Left ventricle myocardium inferior (tissue), 1 donor: ENCODE results near the gene AQP12A. TPM values are rescaled to one million over a fixed set of nuclear protein-coding genes. Genes with fewer than 3 reads are reported as not detected.

ENCODE experiments used
- DNase-seq: peaks from one replicate; pipeline ENCODE4 v3.0.0-alpha.2; 2020
- H3K27ac ChIP-seq: fragments of 200-600 bp; replicated peaks from 2 replicates; pipeline ENCODE4 v1.8.0; 2021
- H3K27me3 ChIP-seq: fragments of 200-600 bp; 2 replicates; pipeline ENCODE4 v1.8.0; 2021; ENCODE audit warnings: low read depth
- H3K36me3 ChIP-seq: fragments of 200-600 bp; 2 replicates; pipeline ENCODE4 v1.8.0; 2021
- H3K4me1 ChIP-seq: fragments of 200-600 bp; 2 replicates; pipeline ENCODE4 v1.8.0; 2021
- H3K4me3 ChIP-seq: fragments of 200-600 bp; 2 replicates; pipeline ENCODE4 v1.8.0; 2021; ENCODE audit warnings: mild to moderate bottlenecking, moderate library complexity
- H3K9me3 ChIP-seq: fragments of 200-600 bp; replicated peaks from 2 replicates; pipeline ENCODE4 v1.8.0; 2021
- CTCF ChIP-seq: fragments of 200-600 bp; IDR thresholded peaks from 2 replicates; pipeline ENCODE4 v1.8.0; 2021; ENCODE audit warnings: antibody characterized with exemption, mild to moderate bottlenecking, borderline replicate concordance
- intact Hi-C: fragments of 100-400 bp; cut with micrococcal nuclease; formaldehyde crosslinking; loops from one replicate; pipeline ENCODE4 v1.11.0; 2022
- total RNA-seq: library from RNA; stranded (reverse); fragmentation: NEBNext Ultra II Directional; extraction: Animal tissue kit (Norgen Biotek cat#: 25700); gene quantifications from one replicate; pipeline ENCODE4 v1.2.1, GENCODE V29; 2021
- donor health status: DM: no; HTN: yes; CAD: no; lungs with severe emphysema.

AQP12A gene
- total RNA-seq, 1 donor from 2014 or later: not detected

GRCh38 chr2:240745456-240745855, 53.8 kb downstream of the AQP12A start:
- intact Hi-C loops: loop anchor here (5.0 kb wide), 1 partner anchor 133 kb away; no protein-coding TSS in a partner anchor
- H3K36me3 ChIP-seq: no peaks in the 10 kb centered on the region
- H3K27ac ChIP-seq: no peak overlapping the region
- DNase-seq: no peak
- H3K27me3 ChIP-seq: peaks cover 32% of the 10 kb centered on the region
- H3K4me3 ChIP-seq: no peak overlapping the region
- TF ChIP-seq CTCF: no peak
- H3K9me3 ChIP-seq: no peaks in the 10 kb centered on the region
- no peaks in the 10 kb centered on the region for H3K4me1 ChIP-seq

GRCh38 chr2:240745962-240746361, 54.3 kb downstream of the AQP12A start:
- intact Hi-C loops: loop anchor here (5.0 kb wide), 1 partner anchor 134 kb away; no protein-coding TSS in a partner anchor
- H3K4me3 ChIP-seq: no peak overlapping the region
- no peak overlapping the region for H3K27ac ChIP-seq
- H3K9me3 ChIP-seq: no peaks in the 10 kb centered on the region
- DNase-seq: no peak
- H3K4me1 ChIP-seq: no peaks in the 10 kb centered on the region
- no peak for TF ChIP-seq CTCF
- peaks cover 34% of the 10 kb centered on the region for H3K27me3 ChIP-seq
- H3K36me3 ChIP-seq: no peaks in the 10 kb centered on the region

GRCh38 chr2:240746671-240747070, 55.0 kb downstream of the AQP12A start:
- no peak overlapping the region for H3K4me3 ChIP-seq
- intact Hi-C loops: loop anchor here (5.0 kb wide), 1 partner anchor 134 kb away; no protein-coding TSS in a partner anchor

GRCh38 chr2:240747256-240747655, 55.6 kb downstream of the AQP12A start:
- Histone ChIP-seq H3K36me3 (no peaks in the 10 kb centered on the region), H3K27ac (no peak overlapping the region), H3K4me3 (no peak overlapping the region), H3K9me3 (no peaks in the 10 kb centered on the region), H3K27me3 (peaks cover 35% of the 10 kb centered on the region), H3K4me1 (no peaks in the 10 kb centered on the region)
- TF ChIP-seq CTCF: no peak
- no peak for DNase-seq
- intact Hi-C loops: loop anchor here (5.0 kb wide), 1 partner anchor 135 kb away; no protein-coding TSS in a partner anchor

More at GRCh38 chr2:240746671-240747070, 55.0 kb downstream of the AQP12A start:
- peaks cover 36% of the 10 kb centered on the region for H3K27me3 ChIP-seq
- H3K4me1 ChIP-seq: no peaks in the 10 kb centered on the region
- DNase-seq: no peak
- H3K36me3 ChIP-seq: no peaks in the 10 kb centered on the region
- H3K9me3 ChIP-seq: no peaks in the 10 kb centered on the region
- H3K27ac ChIP-seq: no peak overlapping the region
- TF ChIP-seq CTCF: no peak

Other genes with a start within 250 kb of the AQP12A start
- gene ANKMY1, start 133.9 kb upstream of the AQP12A start, total RNA-seq: 4.0 TPM
- 19.3 TPM for gene DUSP28, start 131.5 kb upstream of the AQP12A start, total RNA-seq
- 80.1 TPM for gene RNPEPL1, start 123.4 kb upstream of the AQP12A start, total RNA-seq
- 31.2 TPM for gene CAPN10, start 105.1 kb upstream of the AQP12A start, total RNA-seq
- 1.3 TPM for gene GPR35, start 66.4 kb upstream of the AQP12A start, total RNA-seq
- gene AQP12B, start 9.0 kb upstream of the AQP12A start, total RNA-seq: not detected
- gene KIF1A, start 128.4 kb downstream of the AQP12A start, total RNA-seq: 2.0 TPM
- not detected for gene AGXT, start 177.0 kb downstream of the AQP12A start, total RNA-seq
- not detected for gene MAB21L4, start 204.3 kb downstream of the AQP12A start, total RNA-seq
- gene CROCC2, start 214.5 kb downstream of the AQP12A start, total RNA-seq: not detected